Measurements from ENCODE around the gene MAP2K4. TPM values are rescaled to one million over a fixed set of nuclear protein-coding genes. Genes with fewer than 3 reads are reported as not detected.

The MAP2K4 gene
- total and polyA plus RNA-seq, 4 donors = 10.7 to 63.6 (median 20.3) TPM

GRCh38 chr17:11999696-12000095, 21.0 kb upstream of the MAP2K4 start:
- 43 to 78% methylated on average over 5 of the region's 5 CpGs for WGBS, 2 donors
- DNase-seq (no peak), ATAC-seq (ENCODE audit: insufficient read depth, low FRiP score) (no peak)
- Histone ChIP-seq H3K9me3 (ENCODE audit: control insufficient read depth in 4 of 4, insufficient read depth in 3 of 4, low read length in 3 of 4) (no peaks in the 10 kb centered on the region), H3K27me3 (ENCODE audit: control insufficient read depth in 3 of 3, insufficient read depth in 3 of 3, low read length in 2 of 3) (no peaks in the 10 kb centered on the region), H3K9ac (ENCODE audit: insufficient read depth in 1 of 2, low read length in 2 of 2) (no peak overlapping the region), H3K4me1 (ENCODE audit: control insufficient read depth in 5 of 5, insufficient read depth in 5 of 5, low read length in 5 of 5) (peaks cover 0 to 4% (median 0%) of the 10 kb centered on the region in 5 donors), H3K27ac (ENCODE audit: low read depth in 1 of 2, low read length in 1 of 2) (no peak overlapping the region), H3K36me3 (ENCODE audit: control insufficient read depth in 4 of 4, insufficient read depth in 4 of 4, low read length in 4 of 4) (no peaks in the 10 kb centered on the region), H3K4me3 (no peak overlapping the region)
- no peak for TF ChIP-seq CTCF (IDR thresholded peaks at IDR 0.05; ENCODE audit: control extremely low read depth, extremely low read depth)

DNA sequence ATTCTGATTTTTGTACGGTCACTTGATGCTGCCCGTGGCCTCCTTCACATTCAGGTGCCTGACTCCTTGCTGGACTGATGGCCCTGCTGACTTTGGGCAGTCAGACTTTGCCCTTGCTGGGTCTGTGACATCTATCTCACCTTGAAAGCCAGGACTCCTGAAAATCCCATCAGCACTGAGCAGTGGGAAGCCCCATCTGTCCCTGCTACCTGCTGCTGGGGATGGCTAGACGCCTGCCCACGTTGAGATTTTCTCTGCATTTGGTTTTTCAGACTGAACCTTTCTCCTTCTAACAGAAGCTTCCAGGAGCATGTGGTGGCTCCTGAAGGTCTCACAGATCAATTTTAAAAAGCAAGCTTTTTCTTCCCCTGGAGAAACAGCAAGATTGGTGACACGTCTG, 13.2 kb upstream of the MAP2K4 start:
- H3K4me1 ChIP-seq (ENCODE audit: control insufficient read depth in 5 of 5, insufficient read depth in 5 of 5, low read length in 5 of 5) = no peaks in the 10 kb centered on the region
- H3K27me3 ChIP-seq (ENCODE audit: control insufficient read depth in 3 of 3, insufficient read depth in 3 of 3, low read length in 2 of 3) = no peaks in the 10 kb centered on the region
- no peak overlapping the region for H3K27ac ChIP-seq (ENCODE audit: low read depth in 1 of 2, low read length in 1 of 2)
- H3K9ac ChIP-seq (ENCODE audit: insufficient read depth in 1 of 2, low read length in 2 of 2) = no peak overlapping the region
- H3K9me3 ChIP-seq (ENCODE audit: control insufficient read depth in 4 of 4, insufficient read depth in 3 of 4, low read length in 3 of 4) = no peaks in the 10 kb centered on the region
- no peak for TF ChIP-seq CTCF (IDR thresholded peaks at IDR 0.05; ENCODE audit: control extremely low read depth, extremely low read depth)
- no peak overlapping the region for H3K4me3 ChIP-seq
- ATAC-seq (ENCODE audit: insufficient read depth, low FRiP score) (no peak), DNase-seq (no peak)
- H3K36me3 ChIP-seq (ENCODE audit: control insufficient read depth in 4 of 4, insufficient read depth in 4 of 4, low read length in 4 of 4) = no peaks in the 10 kb centered on the region
- WGBS, 2 donors = 85 to 88% methylated on average over 5 of the region's 5 CpGs

GRCh38 chr17:12021623-12022140, 1.0 kb downstream of the MAP2K4 start:
- H3K27me3 ChIP-seq (ENCODE audit: control insufficient read depth in 3 of 3, insufficient read depth in 3 of 3, low read length in 2 of 3) = no peaks in the 10 kb centered on the region
- peak overlapping the region; percentile 93 for H3K4me3 ChIP-seq
- no peaks in the 10 kb centered on the region for H3K9me3 ChIP-seq (ENCODE audit: control insufficient read depth in 4 of 4, insufficient read depth in 3 of 4, low read length in 3 of 4)
- peak overlapping the region; percentile 96 to 97 for H3K27ac ChIP-seq (ENCODE audit: low read depth in 1 of 2, low read length in 1 of 2)
- H3K4me1 ChIP-seq (ENCODE audit: control insufficient read depth in 5 of 5, insufficient read depth in 5 of 5, low read length in 5 of 5) = peaks cover 0 to 23% (median 8%) of the 10 kb centered on the region in 5 donors
- DNase-seq (peak in 1 of 3 donors; percentile 21), ATAC-seq (ENCODE audit: insufficient read depth, low FRiP score) (no peak)
- H3K9ac ChIP-seq (ENCODE audit: insufficient read depth in 1 of 2, low read length in 2 of 2) = peak overlapping the region; percentile 34 to 69
- H3K36me3 ChIP-seq (ENCODE audit: control insufficient read depth in 4 of 4, insufficient read depth in 4 of 4, low read length in 4 of 4) = no peaks in the 10 kb centered on the region
- no peak for TF ChIP-seq CTCF (IDR thresholded peaks at IDR 0.05; ENCODE audit: control extremely low read depth, extremely low read depth)
- 4 to 7% methylated on average over 3 of the region's 3 CpGs for WGBS, 2 donors

DNA sequence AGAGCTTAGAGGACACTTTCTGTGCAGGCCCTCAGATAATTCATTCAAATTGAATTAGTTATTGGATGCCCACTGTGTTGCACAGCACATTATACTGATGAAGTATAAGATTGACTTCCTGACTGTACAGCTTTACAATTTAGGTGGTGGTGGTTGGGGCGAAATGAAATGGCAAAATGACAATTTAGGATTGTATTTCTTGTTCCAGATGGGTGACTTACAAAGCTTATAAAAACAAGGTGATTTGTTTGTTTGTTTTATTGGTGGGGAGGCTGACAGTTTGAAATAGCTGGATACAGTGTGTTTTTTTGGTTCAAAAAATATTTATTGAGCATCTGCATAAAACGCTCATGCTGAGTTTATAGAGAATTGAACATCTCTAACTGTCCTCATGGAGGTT, 1.6 kb downstream of the MAP2K4 start:
- Histone ChIP-seq H3K4me1 (ENCODE audit: control insufficient read depth in 5 of 5, insufficient read depth in 5 of 5, low read length in 5 of 5) (peaks cover 0 to 23% (median 8%) of the 10 kb centered on the region in 5 donors), H3K36me3 (ENCODE audit: control insufficient read depth in 4 of 4, insufficient read depth in 4 of 4, low read length in 4 of 4) (no peaks in the 10 kb centered on the region), H3K4me3 (no peak overlapping the region), H3K9me3 (ENCODE audit: control insufficient read depth in 4 of 4, insufficient read depth in 3 of 4, low read length in 3 of 4) (no peaks in the 10 kb centered on the region), H3K9ac (ENCODE audit: insufficient read depth in 1 of 2, low read length in 2 of 2) (peak overlapping the region in 1 of 2 donors; percentile 69), H3K27me3 (ENCODE audit: control insufficient read depth in 3 of 3, insufficient read depth in 3 of 3, low read length in 2 of 3) (no peaks in the 10 kb centered on the region), H3K27ac (ENCODE audit: low read depth in 1 of 2, low read length in 1 of 2) (no peak overlapping the region)
- DNase-seq (no peak), ATAC-seq (ENCODE audit: insufficient read depth, low FRiP score) (no peak)
- no peak for TF ChIP-seq CTCF (IDR thresholded peaks at IDR 0.05; ENCODE audit: control extremely low read depth, extremely low read depth)
- 92 to 95% methylated on average over 2 of the region's 2 CpGs for WGBS, 2 donors
